Type B pancreatic cell (in vitro differentiated cells): ENCODE data around the gene MYO9A. TPM values are rescaled to one million over a fixed set of nuclear protein-coding genes. Genes with fewer than 3 reads are reported as not detected.

ENCODE experiments used
- DNase-seq: peaks from one replicate; pipeline ENCODE4 v3.0.0; 2021; ENCODE audit warnings: mixed read lengths; ENCODE audit not compliant: unreplicated experiment; ENCODE audit errors: extremely low spot score
- H3K27ac Mint-ChIP-seq: 2 replicates; pipeline ENCODE4 v1.8.0; 2021; ENCODE audit warnings: mild to moderate bottlenecking, mixed read lengths
- H3K27me3 Mint-ChIP-seq: 2 replicates; pipeline ENCODE4 v1.8.0; 2021; ENCODE audit warnings: mixed read lengths
- H3K36me3 Mint-ChIP-seq: 2 replicates; pipeline ENCODE4 v1.8.0; 2021; ENCODE audit warnings: mixed read lengths
- H3K4me1 Mint-ChIP-seq: one replicate; pipeline ENCODE4 v1.8.0; 2021; ENCODE audit warnings: mixed read lengths; ENCODE audit not compliant: unreplicated experiment
- H3K4me3 Mint-ChIP-seq: 2 replicates; pipeline ENCODE4 v1.8.0; 2021; ENCODE audit warnings: mild to moderate bottlenecking, mixed read lengths
- H3K9me3 Mint-ChIP-seq: 2 replicates; pipeline ENCODE4 v1.8.0; 2021; ENCODE audit warnings: mixed read lengths
- total RNA-seq: library from RNA; stranded (reverse); gene quantifications from 2 replicates; pipeline ENCODE4 v1.2.1, GENCODE V29; 2021; ENCODE audit warnings: low replicate concordance
- TF ChIP-seq, protein P1 (sequence below): fragments of 200-600 bp; sonication (generic); conservative IDR thresholded peaks from 2 replicates; pipeline ENCODE4 v1.5.0; 2021; ENCODE audit warnings: antibody characterized with exemption, mild to moderate bottlenecking

The MYO9A gene
- total RNA-seq, 1 donor from 2014 or later, result 43.4 TPM

DNA sequence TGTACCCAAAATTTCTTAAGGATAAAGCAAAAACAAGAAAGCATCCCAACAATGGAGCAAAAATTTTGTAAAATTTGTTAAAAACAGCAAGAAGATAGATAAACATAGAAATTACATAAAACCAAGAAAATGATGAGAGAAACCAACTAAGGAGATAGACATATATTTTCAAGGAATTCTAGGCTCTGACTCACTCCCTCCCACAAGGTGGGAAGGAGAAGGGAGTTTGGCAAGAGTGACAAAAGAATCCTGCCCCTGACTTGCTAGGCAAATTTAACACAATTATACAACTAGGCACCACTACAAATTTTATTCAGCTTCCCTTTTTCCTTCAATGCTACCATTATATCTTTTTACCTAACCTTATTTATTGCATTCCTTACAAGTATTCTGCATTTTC lies 70.9 kb downstream of the MYO9A start:
- Mint-ChIP-seq H3K27me3 (no peaks in the 10 kb centered on the region), H3K9me3 (no peaks in the 10 kb centered on the region), H3K36me3 (peaks cover 22% of the 10 kb centered on the region), H3K4me3 (no peak overlapping the region), H3K4me1 (peaks cover 5% of the 10 kb centered on the region), H3K27ac (no peak overlapping the region)
- TF ChIP-seq, protein P1, sequence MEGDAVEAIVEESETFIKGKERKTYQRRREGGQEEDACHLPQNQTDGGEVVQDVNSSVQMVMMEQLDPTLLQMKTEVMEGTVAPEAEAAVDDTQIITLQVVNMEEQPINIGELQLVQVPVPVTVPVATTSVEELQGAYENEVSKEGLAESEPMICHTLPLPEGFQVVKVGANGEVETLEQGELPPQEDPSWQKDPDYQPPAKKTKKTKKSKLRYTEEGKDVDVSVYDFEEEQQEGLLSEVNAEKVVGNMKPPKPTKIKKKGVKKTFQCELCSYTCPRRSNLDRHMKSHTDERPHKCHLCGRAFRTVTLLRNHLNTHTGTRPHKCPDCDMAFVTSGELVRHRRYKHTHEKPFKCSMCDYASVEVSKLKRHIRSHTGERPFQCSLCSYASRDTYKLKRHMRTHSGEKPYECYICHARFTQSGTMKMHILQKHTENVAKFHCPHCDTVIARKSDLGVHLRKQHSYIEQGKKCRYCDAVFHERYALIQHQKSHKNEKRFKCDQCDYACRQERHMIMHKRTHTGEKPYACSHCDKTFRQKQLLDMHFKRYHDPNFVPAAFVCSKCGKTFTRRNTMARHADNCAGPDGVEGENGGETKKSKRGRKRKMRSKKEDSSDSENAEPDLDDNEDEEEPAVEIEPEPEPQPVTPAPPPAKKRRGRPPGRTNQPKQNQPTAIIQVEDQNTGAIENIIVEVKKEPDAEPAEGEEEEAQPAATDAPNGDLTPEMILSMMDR, result no peak
- DNase-seq, result no peak

DNA sequence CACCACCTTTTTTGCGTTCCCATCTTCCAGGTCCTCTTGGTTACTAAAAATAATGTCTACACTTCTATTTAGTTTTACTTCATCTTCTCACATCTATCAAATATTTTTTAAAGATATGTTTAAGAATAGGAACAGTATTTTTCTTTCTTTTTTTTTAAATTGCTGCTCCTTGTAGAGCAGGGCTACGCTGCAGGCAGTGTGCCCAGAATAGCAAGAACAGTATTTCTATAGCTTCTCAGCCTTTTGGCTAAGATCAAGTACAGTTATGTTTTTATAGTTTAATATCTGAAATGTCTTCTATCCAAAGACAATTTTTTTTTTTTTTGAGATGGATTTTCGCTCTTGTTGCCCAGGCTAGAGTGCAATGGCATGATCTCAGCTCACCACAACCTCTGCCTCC lies 73.0 kb downstream of the MYO9A start:
- Mint-ChIP-seq H3K4me3 (no peak overlapping the region), H3K36me3 (peaks cover 25% of the 10 kb centered on the region), H3K27me3 (no peaks in the 10 kb centered on the region), H3K4me1 (no peaks in the 10 kb centered on the region), H3K9me3 (no peaks in the 10 kb centered on the region), H3K27ac (no peak overlapping the region)
- DNase-seq, result no peak
- TF ChIP-seq, protein P1, result no peak

DNA sequence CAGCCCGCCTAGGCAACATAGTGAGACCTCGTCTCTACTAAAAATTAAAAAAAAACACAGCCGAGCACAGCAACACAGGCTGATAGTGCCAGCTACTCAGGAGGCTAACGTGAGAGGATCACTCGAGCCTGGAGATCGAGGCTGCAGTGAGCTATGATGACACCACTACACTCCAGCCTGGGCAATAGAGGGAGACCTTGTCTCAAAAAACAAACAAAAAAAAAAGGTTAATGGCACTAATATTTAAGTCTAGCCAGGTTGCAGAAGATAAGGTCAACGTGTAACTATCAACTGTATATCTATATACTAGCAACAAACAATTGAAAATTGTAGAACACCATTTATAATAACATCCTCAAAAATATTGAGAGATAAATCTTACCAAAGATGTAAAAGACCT lies 75.1 kb downstream of the MYO9A start:
- DNase-seq, result no peak
- Mint-ChIP-seq H3K4me3 (no peak overlapping the region), H3K27ac (no peak overlapping the region), H3K4me1 (no peaks in the 10 kb centered on the region), H3K36me3 (peaks cover 32% of the 10 kb centered on the region), H3K27me3 (no peaks in the 10 kb centered on the region), H3K9me3 (no peaks in the 10 kb centered on the region)
- TF ChIP-seq, protein P1, result no peak

DNA sequence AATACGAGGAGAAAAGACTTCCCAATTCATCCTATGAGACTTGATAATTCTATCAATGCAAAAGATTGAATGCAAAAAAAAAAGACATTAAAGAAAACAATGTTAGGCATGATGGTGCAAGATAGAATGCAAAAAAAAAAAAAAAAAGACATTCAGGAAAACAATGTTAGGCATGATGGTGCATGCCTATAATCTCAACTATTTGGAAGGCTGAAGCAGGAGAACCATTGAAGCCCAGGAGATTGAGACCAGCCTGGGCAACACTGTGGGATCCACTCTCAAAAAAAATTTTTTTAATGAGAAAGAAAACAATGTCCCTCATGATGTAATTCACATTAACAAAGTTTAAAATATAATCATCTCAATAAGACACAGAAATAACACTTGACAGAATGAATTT lies 75.9 kb downstream of the MYO9A start:
- Mint-ChIP-seq H3K9me3 (peaks cover 5% of the 10 kb centered on the region), H3K4me1 (no peaks in the 10 kb centered on the region), H3K27ac (no peak overlapping the region), H3K36me3 (peaks cover 37% of the 10 kb centered on the region), H3K4me3 (no peak overlapping the region), H3K27me3 (no peaks in the 10 kb centered on the region)
- TF ChIP-seq, protein P1, result no peak
- no peak for DNase-seq

DNA sequence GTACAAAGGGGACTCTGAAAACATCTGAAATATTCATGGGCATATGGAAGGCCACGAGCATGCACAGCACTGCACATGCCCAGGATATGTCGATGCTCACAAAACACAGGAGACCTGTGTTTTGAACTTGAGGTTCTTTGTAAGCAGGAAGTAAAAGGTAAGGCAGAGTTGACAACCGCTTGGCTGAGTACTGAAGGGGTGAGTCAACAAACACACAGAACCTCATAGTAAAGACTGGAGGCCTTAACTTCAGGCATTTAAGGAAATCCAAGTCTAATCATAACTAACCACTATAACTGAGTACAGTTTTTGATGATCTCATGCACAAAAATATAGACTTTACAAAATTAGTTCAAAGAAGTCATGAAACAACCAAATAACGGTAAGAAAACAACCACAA lies 80.6 kb downstream of the MYO9A start:
- Mint-ChIP-seq H3K9me3 (peaks cover 5% of the 10 kb centered on the region), H3K27ac (no peak overlapping the region), H3K36me3 (peaks cover 30% of the 10 kb centered on the region), H3K4me1 (no peaks in the 10 kb centered on the region), H3K27me3 (no peaks in the 10 kb centered on the region), H3K4me3 (no peak overlapping the region)
- TF ChIP-seq, protein P1, result no peak
- no peak for DNase-seq
